ENCODE data around the gene YIF1B. TPM values are rescaled to one million over a fixed set of nuclear protein-coding genes. Genes with fewer than 3 reads are reported as not detected.
"Not testable (repeated sequence)": the region's sequence is repeated elsewhere in the genome, so short reads cannot be mapped to it uniquely, and the experiment has no call there.

The YIF1B gene
- 50.1 and 65.7 TPM in 2 replicates for total RNA-seq

- H3K4me3 ChIP-seq (ENCODE audit: low read depth, low read length): peak within 1 kb of the TSS; percentile 81
- TF ChIP-seq CTCF (IDR thresholded peaks at IDR 0.05; ENCODE audit: insufficient read depth, low read depth, low read length): no peak
- DNase-seq (ENCODE audit: low read depth): peak; percentile 98
Observed at GRCh38 chr19:38315657-38316476, at the start of gene YIF1B. YIF1B (minus strand) TSS chr19:38315947; CDS start chr19:38315917, 30 bp downstream.

GRCh38 chr19:38362946-38363688 lies 47.4 kb upstream of the YIF1B start:
- peak overlapping the region; percentile 73 for H3K4me3 ChIP-seq (ENCODE audit: low read depth, low read length)

GRCh38 chr19:38362076-38362945 lies 46.6 kb upstream of the YIF1B start:
- peak; percentile 54 for DNase-seq (ENCODE audit: low read depth)
- H3K4me3 ChIP-seq (ENCODE audit: low read depth, low read length): peak overlapping the region; percentile 73
- no peak for TF ChIP-seq CTCF (IDR thresholded peaks at IDR 0.05; ENCODE audit: insufficient read depth, low read depth, low read length)

More at GRCh38 chr19:38362946-38363688, 47.4 kb upstream of the YIF1B start:
- not testable (repeated sequence) for DNase-seq (ENCODE audit: low read depth)

GRCh38 chr19:38361633-38362075 lies 45.9 kb upstream of the YIF1B start:
- DNase-seq (ENCODE audit: low read depth): peak; percentile 72
- peak; percentile 9 for TF ChIP-seq CTCF (IDR thresholded peaks at IDR 0.05; ENCODE audit: insufficient read depth, low read depth, low read length)
- peak overlapping the region; percentile 73 for H3K4me3 ChIP-seq (ENCODE audit: low read depth, low read length)

- DNase-seq (ENCODE audit: low read depth): no peak
- TF ChIP-seq CTCF (IDR thresholded peaks at IDR 0.05; ENCODE audit: insufficient read depth, low read depth, low read length): no peak
- peak overlapping the region; percentile 73 for H3K4me3 ChIP-seq (ENCODE audit: low read depth, low read length)
Observed at GRCh38 chr19:38360839-38361631, 45.3 kb upstream of the YIF1B start.

- no peak for TF ChIP-seq CTCF (IDR thresholded peaks at IDR 0.05; ENCODE audit: insufficient read depth, low read depth, low read length)
- H3K4me3 ChIP-seq (ENCODE audit: low read depth, low read length): no peak overlapping the region
- DNase-seq (ENCODE audit: low read depth): no peak
Observed at GRCh38 chr19:38360351-38360750, 44.6 kb upstream of the YIF1B start.
